Esophagus squamous epithelium (tissue), 5 donors: ENCODE results near the gene SP100. TPM values are rescaled to one million over a fixed set of nuclear protein-coding genes. Genes with fewer than 3 reads are reported as not detected.
A peak's percentile ranks its signal among the peaks of the same experiment; 100 is the strongest.

Experiments used
- DNase-seq: peaks from one replicate; lab custom pipeline; 2025; lab: John Stamatoyannopoulos, UW
- H3K27ac ChIP-seq, 4 donors: fragments of 200-600 bp; sonication (generic); one replicate each; pipeline ENCODE4 v1.5.1; 2016 to 2019; ENCODE audit warnings: mild to moderate bottlenecking in 1 of 4
- H3K27me3 ChIP-seq, 4 donors: fragments of 200-600 bp; sonication (generic); 1 replicate in 3 of 4; 2 replicates in 1 of 4; pipeline versions ENCODE4 v1.5.1 to v1.6.0; 2017 to 2021; ENCODE audit warnings: antibody characterized with exemption in 1 of 4
- H3K36me3 ChIP-seq, 3 donors: fragments of 200-600 bp; sonication (generic); one replicate each; pipeline ENCODE4 v1.5.1; 2016 to 2019
- H3K4me1 ChIP-seq, 3 donors: fragments of 200-600 bp; sonication (generic); one replicate each; pipeline ENCODE4 v1.5.1; 2017 to 2019
- H3K4me3 ChIP-seq, 4 donors: fragments of 200-600 bp; sonication (generic); 1 replicate in 3 of 4; 2 replicates in 1 of 4; pipeline ENCODE4 v1.5.1; 2016 to 2019; ENCODE audit warnings: mild to moderate bottlenecking in 2 of 4, moderate library complexity in 1 of 4
- H3K9me3 ChIP-seq, 3 donors: fragments of 200-600 bp; sonication (generic); one replicate each; pipeline ENCODE4 v1.5.1; 2016 to 2019
- CTCF ChIP-seq, 6 experiments: fragments of 450-650 bp in 4 of 6; fragments of 200-600 bp in 2 of 6; sonication (generic) in 2 of 6; IDR thresholded peaks; one replicate each; pipeline ENCODE4 v1.5.1; 2016 to 2019; ENCODE audit warnings: antibody characterized with exemption in 6 of 6, mild to moderate bottlenecking in 4 of 6, moderate library complexity in 4 of 6
- POLR2A ChIP-seq, 4 donors: fragments of 450-650 bp; IDR thresholded peaks; one replicate each; pipeline ENCODE4 v1.6.1; 2017; ENCODE audit warnings: antibody characterized with exemption in 4 of 4, mild to moderate bottlenecking in 4 of 4, moderate library complexity in 3 of 4
- WGBS, 2 donors: methylation state at CpG; one replicate each; pipeline ENCODE4 v1.1.5; 2018; 5-methylcytosine and 5-hydroxymethylcytosine counted together
- intact Hi-C: fragments of 100-400 bp; cut with DNase I; formaldehyde crosslinking; loops from one replicate; pipeline ENCODE4 v1.15.0; 2022
- total RNA-seq, 4 donors: library from RNA; depleted of rRNA; stranded (reverse); fragments of >200 nt; gene quantifications; one replicate each; pipeline ENCODE4 v1.1.0, GENCODE V29; 2016
- donor health status: DM: yes; HTN: yes; CAD: no.

Gene SP100
- total RNA-seq, 4 donors from 2014 or later, result 17.8 to 69.0 (median 45.5) TPM

- DNase-seq, result no peak
- Histone ChIP-seq H3K36me3 (no peaks in the 10 kb centered on the region), H3K4me1 (peaks cover 17 to 92% (median 39%) of the 10 kb centered on the region in 3 donors), H3K27me3 (no peaks in the 10 kb centered on the region), H3K9me3 (no peaks in the 10 kb centered on the region), H3K4me3 (peak overlapping the region in 3 of 4 donors; percentile 57 to 69 (median 62)), H3K27ac (peak overlapping the region; percentile 28 to 95 (median 69))
- TF ChIP-seq CTCF (IDR thresholded peaks at IDR 0.05) (no peak), POLR2A (IDR thresholded peaks at IDR 0.05) (no peak)
- intact Hi-C loops, result loop anchor here (10.0 kb wide), 1 partner anchor 194 kb away; the partner anchor contains the start of gene SP140
- 35% methylated on average over 9 of the region's 9 CpGs for WGBS, 2 donors
Measured at GRCh38 chr2:230418341-230419016, 2.5 kb downstream of the SP100 start.

GRCh38 chr2:230419181-230419580 lies 3.2 kb downstream of the SP100 start:
- Histone ChIP-seq H3K27ac (peak overlapping the region in 2 of 4 donors; percentile 6 to 95), H3K4me1 (peaks cover 17 to 95% (median 43%) of the 10 kb centered on the region in 3 donors), H3K27me3 (no peaks in the 10 kb centered on the region), H3K4me3 (peak overlapping the region in 2 of 4 donors; percentile 57 to 69), H3K36me3 (no peaks in the 10 kb centered on the region), H3K9me3 (no peaks in the 10 kb centered on the region)
- 76 to 82% methylated on average over 4 of the region's 4 CpGs for WGBS, 2 donors
- intact Hi-C loops, result loop anchor here (10.0 kb wide), 1 partner anchor 194 kb away; the partner anchor contains the start of gene SP140
- DNase-seq, result no peak
- no peak for TF ChIP-seq CTCF (IDR thresholded peaks at IDR 0.05)
- TF ChIP-seq POLR2A (IDR thresholded peaks at IDR 0.05), result no peak

GRCh38 chr2:230422149-230422548 lies 6.1 kb downstream of the SP100 start:
- no peak for DNase-seq
- TF ChIP-seq POLR2A (IDR thresholded peaks at IDR 0.05) (no peak), CTCF (IDR thresholded peaks at IDR 0.05) (no peak)
- Histone ChIP-seq H3K27me3 (no peaks in the 10 kb centered on the region), H3K4me3 (no peak overlapping the region), H3K36me3 (peaks cover 0 to 3% (median 0%) of the 10 kb centered on the region in 3 donors), H3K27ac (no peak overlapping the region), H3K9me3 (no peaks in the 10 kb centered on the region), H3K4me1 (peaks cover 7 to 98% (median 41%) of the 10 kb centered on the region in 3 donors)
- 89% methylated on average over 4 of the region's 4 CpGs for WGBS, 2 donors
- intact Hi-C loops, result no loop called here

GRCh38 chr2:230423851-230424458 lies 8.0 kb downstream of the SP100 start:
- intact Hi-C loops, result no loop called here
- peaks cover 0 to 80% (median 35%) of the 10 kb centered on the region in 3 donors for H3K4me1 ChIP-seq
- DNase-seq, result no peak
- H3K27ac ChIP-seq, result peak overlapping the region; percentile 45 to 75 (median 66)
- no peak for TF ChIP-seq CTCF (IDR thresholded peaks at IDR 0.05)
- no peak for TF ChIP-seq POLR2A (IDR thresholded peaks at IDR 0.05)
- WGBS, 2 donors, result 35 to 47% methylated on average over 3 of the region's 3 CpGs
- peaks cover 0 to 21% (median 0%) of the 10 kb centered on the region in 3 donors for H3K36me3 ChIP-seq
- peaks cover 0 to 12% (median 1%) of the 10 kb centered on the region in 3 donors for H3K9me3 ChIP-seq
- H3K27me3 ChIP-seq, result no peaks in the 10 kb centered on the region
- peak overlapping the region in 1 of 4 donors; percentile 1 for H3K4me3 ChIP-seq

GRCh38 chr2:230425377-230425776 lies 9.4 kb downstream of the SP100 start:
- intact Hi-C loops, result no loop called here
- TF ChIP-seq CTCF (IDR thresholded peaks at IDR 0.05), result no peak
- TF ChIP-seq POLR2A (IDR thresholded peaks at IDR 0.05), result no peak
- no peak overlapping the region for H3K27ac ChIP-seq
- DNase-seq, result no peak
- peaks cover 0 to 35% (median 0%) of the 10 kb centered on the region in 3 donors for H3K36me3 ChIP-seq
- H3K4me3 ChIP-seq, result no peak overlapping the region
- H3K9me3 ChIP-seq, result peaks cover 0 to 25% (median 11%) of the 10 kb centered on the region in 3 donors
- H3K27me3 ChIP-seq, result no peaks in the 10 kb centered on the region
- peaks cover 0 to 67% (median 30%) of the 10 kb centered on the region in 3 donors for H3K4me1 ChIP-seq
- WGBS, 2 donors, result 40 to 73% methylated on average over 1 of the region's 1 CpG
